Measurements from ENCODE around the gene WBP1. TPM values are rescaled to one million over a fixed set of nuclear protein-coding genes. Genes with fewer than 3 reads are reported as not detected.

Gene WBP1
- total and polyA plus RNA-seq, 10 of the 15 experiments (the other 5 are each of a cell fraction or from before 2014, with no cell fraction given), result 4.2 to 76.8 (median 43.8) TPM

DNA sequence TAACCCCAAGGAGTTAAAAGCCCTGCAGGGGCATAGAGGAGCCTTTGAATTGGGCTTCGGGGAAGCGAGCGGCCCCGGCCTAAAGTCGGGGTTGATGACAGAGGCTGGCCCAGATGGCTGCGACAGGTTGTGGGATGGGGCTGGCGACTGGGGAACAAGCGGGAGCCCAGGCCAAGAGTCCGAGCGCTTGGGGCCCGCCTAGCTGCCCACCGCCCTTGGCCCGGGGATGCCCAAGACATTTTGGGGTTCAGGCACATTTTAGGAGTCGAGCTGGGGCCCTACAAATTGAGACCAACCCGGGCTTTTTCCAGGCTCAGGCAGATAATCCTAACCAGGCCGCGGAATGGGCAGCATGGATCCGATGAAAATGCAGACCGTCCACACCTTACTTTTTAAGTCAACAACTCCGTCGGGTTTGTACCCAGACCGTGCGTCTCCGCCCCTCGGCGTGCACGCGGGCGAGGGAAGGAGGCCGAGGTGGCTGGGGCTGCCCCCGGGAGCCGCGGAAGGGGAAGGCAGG lies 17.0 kb upstream of the WBP1 start:
- Histone ChIP-seq H3K4me2 (ENCODE audit: control insufficient read depth, insufficient read depth) (peak overlapping the region; percentile 81), H3K9me3 (replicated peaks; ENCODE audit: control insufficient read depth, insufficient read depth, low read length) (no peaks in the 10 kb centered on the region), H3K4me3 (no peak overlapping the region), H2AFZ (ENCODE audit: control insufficient read depth, low read depth, low read length) (peak overlapping the region; percentile 59), H3K9ac (ENCODE audit: control insufficient read depth, insufficient read depth, low read length) (no peak overlapping the region), H3K79me2 (ENCODE audit: control insufficient read depth, insufficient read depth, low read length) (no peaks in the 10 kb centered on the region; the same call in 1 of the 2 replicates), H4K20me1 (ENCODE audit: control insufficient read depth, insufficient read depth) (no peaks in the 10 kb centered on the region), H3K27me3 (replicated peaks in 1 of 2; ENCODE audit: control insufficient read depth in 2 of 2, insufficient read depth in 2 of 2, low read length in 1 of 2) (peaks cover 2 to 10% of the 10 kb centered on the region in 2 experiments; a peak in 3 of 4 replicates), H3K36me3 (ENCODE audit: control insufficient read depth in 2 of 2, insufficient read depth in 2 of 2, low read length in 1 of 2) (no peaks in the 10 kb centered on the region), H3K27ac (ENCODE audit: control insufficient read depth, insufficient read depth) (no peak overlapping the region), H3K4me1 (ENCODE audit: control insufficient read depth, insufficient read depth, low read length) (peaks cover 23% of the 10 kb centered on the region)
- 80% methylated on average over 33 of the region's 33 CpGs for WGBS (ENCODE audit: insufficient coverage, insufficient replicate concordance, low lambda C conversion rate, missing lambda C conversion rate)
- CTCF ChIA-PET, result interaction anchor here (0.6 to 1.4 kb wide), 2 partner anchors 13 to 25 kb away, joined by 3 to 5 read pairs; partner anchors contain the start of gene INO80B
- BruUV-seq (replicated peaks), result no TSS peak
- no peak for ATAC-seq
- intact Hi-C loops (cut with micrococcal nuclease; ENCODE audit: unreplicated experiment) (no loop called here), in situ Hi-C loops (cut with MboI) (no loop called here)
- TF ChIP-seq BHLHE40 (IDR thresholded peaks at IDR 0.05; ENCODE audit: borderline replicate concordance in 1 of 2, low read depth in 2 of 2, low read length in 1 of 2), result peak in 1 of 2 experiments; percentile 41; a peak in 1 of 4 replicates
- TF ChIP-seq, protein P1, sequence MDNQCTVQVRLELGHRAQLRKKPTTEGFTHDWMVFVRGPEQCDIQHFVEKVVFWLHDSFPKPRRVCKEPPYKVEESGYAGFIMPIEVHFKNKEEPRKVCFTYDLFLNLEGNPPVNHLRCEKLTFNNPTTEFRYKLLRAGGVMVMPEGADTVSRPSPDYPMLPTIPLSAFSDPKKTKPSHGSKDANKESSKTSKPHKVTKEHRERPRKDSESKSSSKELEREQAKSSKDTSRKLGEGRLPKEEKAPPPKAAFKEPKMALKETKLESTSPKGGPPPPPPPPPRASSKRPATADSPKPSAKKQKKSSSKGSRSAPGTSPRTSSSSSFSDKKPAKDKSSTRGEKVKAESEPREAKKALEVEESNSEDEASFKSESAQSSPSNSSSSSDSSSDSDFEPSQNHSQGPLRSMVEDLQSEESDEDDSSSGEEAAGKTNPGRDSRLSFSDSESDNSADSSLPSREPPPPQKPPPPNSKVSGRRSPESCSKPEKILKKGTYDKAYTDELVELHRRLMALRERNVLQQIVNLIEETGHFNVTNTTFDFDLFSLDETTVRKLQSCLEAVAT (IDR thresholded peaks at IDR 0.05), result 0 out of 2 replicates have a peak, but pooled peaks have one; percentile 36
- TF ChIP-seq, protein P2, sequence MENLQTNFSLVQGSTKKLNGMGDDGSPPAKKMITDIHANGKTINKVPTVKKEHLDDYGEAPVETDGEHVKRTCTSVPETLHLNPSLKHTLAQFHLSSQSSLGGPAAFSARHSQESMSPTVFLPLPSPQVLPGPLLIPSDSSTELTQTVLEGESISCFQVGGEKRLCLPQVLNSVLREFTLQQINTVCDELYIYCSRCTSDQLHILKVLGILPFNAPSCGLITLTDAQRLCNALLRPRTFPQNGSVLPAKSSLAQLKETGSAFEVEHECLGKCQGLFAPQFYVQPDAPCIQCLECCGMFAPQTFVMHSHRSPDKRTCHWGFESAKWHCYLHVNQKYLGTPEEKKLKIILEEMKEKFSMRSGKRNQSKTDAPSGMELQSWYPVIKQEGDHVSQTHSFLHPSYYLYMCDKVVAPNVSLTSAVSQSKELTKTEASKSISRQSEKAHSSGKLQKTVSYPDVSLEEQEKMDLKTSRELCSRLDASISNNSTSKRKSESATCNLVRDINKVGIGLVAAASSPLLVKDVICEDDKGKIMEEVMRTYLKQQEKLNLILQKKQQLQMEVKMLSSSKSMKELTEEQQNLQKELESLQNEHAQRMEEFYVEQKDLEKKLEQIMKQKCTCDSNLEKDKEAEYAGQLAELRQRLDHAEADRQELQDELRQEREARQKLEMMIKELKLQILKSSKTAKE (IDR thresholded peaks at IDR 0.05; ENCODE audit: low read depth, poor library complexity, severe bottlenecking), result no peak
- 0 out of 2 replicates have a peak, but pooled peaks have one; percentile 2 for TF ChIP-seq SPI1 (IDR thresholded peaks at IDR 0.05; ENCODE audit: borderline replicate concordance, insufficient read depth, low read depth, low read length)
- RAD21 ChIA-PET (ENCODE audit: unreplicated experiment), result interaction anchor here (1.1 to 1.7 kb wide), 3 partner anchors 36 to 50 kb away, joined by 3 to 6 read pairs (median 6); no protein-coding TSS in a partner anchor
- POLR2A ChIA-PET, result interaction anchor here (1.1 to 3.4 kb wide), 6 partner anchors 13 to 32 kb away, joined by 3 to 29 read pairs (median 10); partner anchors contain the start of genes C2orf81, INO80B, MRPL53 and WBP1
- no peak for DNase-seq (ENCODE audit: low read depth, low spot score)
- FAIRE-seq, result no peak
- SMC1A ChIA-PET (ENCODE audit: uncharacterized antibody, unreplicated experiment), result interaction anchor here (1.0 to 2.0 kb wide), 5 partner anchors 10 to 59 kb away, joined by 3 to 9 read pairs (median 6); partner anchors contain the start of genes INO80B and MRPL53
